K562 (cell line): ENCODE measurements around the gene ZDHHC5. TPM values are rescaled to one million over a fixed set of nuclear protein-coding genes. Genes with fewer than 3 reads are reported as not detected.

ENCODE experiments used
- CAMTA2 ChIP-seq: fragments of 250-450 bp; sonication (Bioruptor Pico); conservative IDR thresholded peaks from 2 replicates; pipeline ENCODE4 v1.5.1; 2022
- CBX3 ChIP-seq, 2 experiments: IDR thresholded peaks; 1 replicate in 1 of 2; 2 replicates in 1 of 2; pipeline ENCODE4 v1.6.1; 2012; ENCODE audit warnings: inconsistent platforms in 2 of 2, low read length in 2 of 2, borderline replicate concordance in 1 of 2, control low read depth in 1 of 2
- ETS1 ChIP-seq: conservative IDR thresholded peaks from 2 replicates; pipeline ENCODE4 v1.6.1; 2011; ENCODE audit warnings: low read depth, mild to moderate bottlenecking, low read length; ENCODE audit not compliant: control insufficient read depth
- FOXM1 ChIP-seq, 2 experiments: fragments of 450-650 bp in 1 of 2; sonication (generic) in 1 of 2; formaldehyde crosslinking in 1 of 2; IDR thresholded peaks; 2 replicates each; pipeline versions ENCODE4 v1.6.1 to v1.9.0; 2017 to 2022; ENCODE audit warnings: low read depth in 2 of 2, mild to moderate bottlenecking in 2 of 2, missing genetic modification reagents in 1 of 2, moderate library complexity in 1 of 2
- ILF3 ChIP-seq: fragments of 450-650 bp; IDR thresholded peaks from 2 replicates; pipeline ENCODE4 v1.6.1; 2018; ENCODE audit warnings: antibody characterized with exemption, mild to moderate bottlenecking, moderate library complexity, borderline replicate concordance
- MAFF ChIP-seq: IDR thresholded peaks from 2 replicates; pipeline ENCODE4 v1.6.1; 2012; ENCODE audit warnings: low read length, improper control_type of control experiment
- MIER1 ChIP-seq: fragments of 450-650 bp; IDR thresholded peaks from 2 replicates; pipeline ENCODE4 v1.6.1; 2016; ENCODE audit warnings: antibody characterized with exemption, mild to moderate bottlenecking, low read depth
- SETDB1 ChIP-seq: IDR thresholded peaks from one replicate; pipeline ENCODE4 v1.6.1; 2012; ENCODE audit warnings: low read length, control low read depth, inconsistent platforms
- SRSF3 ChIP-seq: fragments of 200-400 bp; formaldehyde crosslinking; IDR thresholded peaks from 2 replicates; pipeline ENCODE4 v1.6.1; 2016; ENCODE audit warnings: mild to moderate bottlenecking, low read length, moderate library complexity; ENCODE audit not compliant: insufficient read depth
- TFAP4 ChIP-seq: sonication (generic); formaldehyde crosslinking; IDR thresholded peaks from 2 replicates; pipeline ENCODE4 v1.8.0; 2022; ENCODE audit warnings: missing genetic modification reagents, mild to moderate bottlenecking, moderate library complexity, borderline replicate concordance
- polyA plus RNA-seq, 8 experiments: library from polyadenylated mRNA; depleted of rRNA in 4 of 8; stranded (reverse) in 5 of 8; unstranded in 3 of 8; fragments of >200 nt; fragmentation: Nextera tagmentation in 2 of 8; fragmentation: Illumina TruSeq in 1 of 8; extraction: Ambion mirVana in 2 of 8; extraction: Trizol in 1 of 8; gene quantifications; 2 replicates each; pipeline versions ENCODE4 v1.2.1 to v1.2.3, GENCODE V29; 2011 to 2014; ENCODE audit warnings: inconsistent platforms in 1 of 8, missing spikeins in 1 of 8
- total RNA-seq, 7 experiments: library from RNA; depleted of rRNA in 6 of 7; stranded (reverse); fragments of >200 nt in 6 of 7; fragmentation: Illumina TruSeq in 2 of 7; extraction: Trizol in 2 of 7; gene quantifications; 2 replicates each; pipeline versions ENCODE4 v1.2.1 to v1.2.3, GENCODE V29; 2011 to 2021; ENCODE audit warnings: low replicate concordance in 1 of 7
- TF ChIP-seq, protein P1 (sequence below): fragments of 250-450 bp; sonication (Bioruptor Pico); IDR thresholded peaks from 2 replicates; pipeline ENCODE4 v1.8.0; 2022; ENCODE audit warnings: moderate library complexity, mild to moderate bottlenecking, inconsistent platforms
- TF ChIP-seq, protein P2 (sequence below), 2 experiments: fragments of 450-650 bp in 1 of 2; sonication (generic) in 1 of 2; formaldehyde crosslinking in 1 of 2; IDR thresholded peaks; 2 replicates each; pipeline versions ENCODE4 v1.7.1 to v1.9.0; 2016 to 2022; ENCODE audit warnings: inconsistent platforms in 1 of 2, mild to moderate bottlenecking in 1 of 2, missing genetic modification reagents in 1 of 2

Gene ZDHHC5
- total and polyA plus RNA-seq, 9 of the 15 experiments (the other 6 are each of a cell fraction or from before 2014, with no cell fraction given) = 3.8 to 64.2 (median 35.9) TPM

DNA sequence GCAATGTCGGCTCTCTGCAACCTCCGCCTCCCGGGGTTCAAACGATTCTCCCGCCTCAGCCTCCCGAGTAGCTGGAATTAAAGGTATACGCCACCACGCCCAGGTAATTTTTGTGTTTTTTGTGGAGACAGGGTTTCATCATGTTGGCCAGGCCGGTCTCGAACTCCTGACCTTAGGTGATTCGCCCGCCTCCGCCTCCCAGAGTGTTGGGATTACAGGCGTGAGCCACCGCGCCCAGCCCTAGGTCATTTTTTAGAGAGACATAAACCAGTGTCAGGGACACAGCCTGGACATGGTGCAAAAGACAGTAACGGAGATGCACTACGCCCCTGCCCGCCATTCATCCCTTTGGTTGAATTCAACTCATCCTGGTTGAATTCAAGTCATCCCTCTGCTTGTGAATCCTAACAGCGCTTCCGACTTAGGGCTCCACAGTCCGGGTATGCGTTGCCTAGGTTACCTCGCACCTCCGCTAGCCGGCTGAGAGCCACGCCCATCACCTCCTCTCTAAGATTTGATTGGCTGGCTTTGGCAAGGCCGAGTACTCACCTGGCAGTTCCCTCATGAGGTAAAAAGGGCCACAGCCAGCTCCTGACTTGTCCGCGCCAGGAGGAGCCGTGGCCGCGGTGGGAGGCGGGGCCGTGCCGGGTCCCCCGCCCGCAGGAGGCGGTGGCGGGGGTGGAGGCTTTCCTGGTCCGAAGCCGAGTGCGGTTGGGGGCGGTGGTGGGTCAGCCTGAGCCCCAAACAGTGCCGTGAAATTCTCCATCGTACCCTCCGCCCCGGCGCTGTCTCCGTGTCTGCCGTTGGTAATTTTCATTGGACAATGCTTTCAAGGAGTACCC is 43.7 kb downstream of the ZDHHC5 start, which contains the start of gene MED19 (continued):
- TF ChIP-seq, protein P1, sequence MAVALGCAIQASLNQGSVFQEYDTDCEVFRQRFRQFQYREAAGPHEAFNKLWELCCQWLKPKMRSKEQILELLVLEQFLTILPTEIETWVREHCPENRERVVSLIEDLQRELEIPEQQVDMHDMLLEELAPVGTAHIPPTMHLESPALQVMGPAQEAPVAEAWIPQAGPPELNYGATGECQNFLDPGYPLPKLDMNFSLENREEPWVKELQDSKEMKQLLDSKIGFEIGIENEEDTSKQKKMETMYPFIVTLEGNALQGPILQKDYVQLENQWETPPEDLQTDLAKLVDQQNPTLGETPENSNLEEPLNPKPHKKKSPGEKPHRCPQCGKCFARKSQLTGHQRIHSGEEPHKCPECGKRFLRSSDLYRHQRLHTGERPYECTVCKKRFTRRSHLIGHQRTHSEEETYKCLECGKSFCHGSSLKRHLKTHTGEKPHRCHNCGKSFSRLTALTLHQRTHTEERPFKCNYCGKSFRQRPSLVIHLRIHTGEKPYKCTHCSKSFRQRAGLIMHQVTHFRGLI (CRISPR knock-in tag) = no peak
- TF ChIP-seq SRSF3 (no peak), MAFF (no peak), FOXM1 (IDR thresholded peaks at IDR 0.05; ENCODE audit: low read depth) (no peak), FOXM1 (CRISPR knock-in tag; IDR thresholded peaks at IDR 0.05; ENCODE audit: low read depth) (no peak), CAMTA2 (CRISPR knock-in tag) (no peak), CBX3 (IDR thresholded peaks at IDR 0.05; ENCODE audit: borderline replicate concordance in 1 of 2, low read length in 2 of 2) (no peak; a peak in 1 of 3 replicates), MIER1 (no peak), TFAP4 (CRISPR knock-in tag) (no peak; the same call in 1 of the 2 replicates), ILF3 (no peak), ETS1 (peak; percentile 27; the same call in 1 of the 2 replicates), SETDB1 (no peak)
- TF ChIP-seq, protein P2, sequence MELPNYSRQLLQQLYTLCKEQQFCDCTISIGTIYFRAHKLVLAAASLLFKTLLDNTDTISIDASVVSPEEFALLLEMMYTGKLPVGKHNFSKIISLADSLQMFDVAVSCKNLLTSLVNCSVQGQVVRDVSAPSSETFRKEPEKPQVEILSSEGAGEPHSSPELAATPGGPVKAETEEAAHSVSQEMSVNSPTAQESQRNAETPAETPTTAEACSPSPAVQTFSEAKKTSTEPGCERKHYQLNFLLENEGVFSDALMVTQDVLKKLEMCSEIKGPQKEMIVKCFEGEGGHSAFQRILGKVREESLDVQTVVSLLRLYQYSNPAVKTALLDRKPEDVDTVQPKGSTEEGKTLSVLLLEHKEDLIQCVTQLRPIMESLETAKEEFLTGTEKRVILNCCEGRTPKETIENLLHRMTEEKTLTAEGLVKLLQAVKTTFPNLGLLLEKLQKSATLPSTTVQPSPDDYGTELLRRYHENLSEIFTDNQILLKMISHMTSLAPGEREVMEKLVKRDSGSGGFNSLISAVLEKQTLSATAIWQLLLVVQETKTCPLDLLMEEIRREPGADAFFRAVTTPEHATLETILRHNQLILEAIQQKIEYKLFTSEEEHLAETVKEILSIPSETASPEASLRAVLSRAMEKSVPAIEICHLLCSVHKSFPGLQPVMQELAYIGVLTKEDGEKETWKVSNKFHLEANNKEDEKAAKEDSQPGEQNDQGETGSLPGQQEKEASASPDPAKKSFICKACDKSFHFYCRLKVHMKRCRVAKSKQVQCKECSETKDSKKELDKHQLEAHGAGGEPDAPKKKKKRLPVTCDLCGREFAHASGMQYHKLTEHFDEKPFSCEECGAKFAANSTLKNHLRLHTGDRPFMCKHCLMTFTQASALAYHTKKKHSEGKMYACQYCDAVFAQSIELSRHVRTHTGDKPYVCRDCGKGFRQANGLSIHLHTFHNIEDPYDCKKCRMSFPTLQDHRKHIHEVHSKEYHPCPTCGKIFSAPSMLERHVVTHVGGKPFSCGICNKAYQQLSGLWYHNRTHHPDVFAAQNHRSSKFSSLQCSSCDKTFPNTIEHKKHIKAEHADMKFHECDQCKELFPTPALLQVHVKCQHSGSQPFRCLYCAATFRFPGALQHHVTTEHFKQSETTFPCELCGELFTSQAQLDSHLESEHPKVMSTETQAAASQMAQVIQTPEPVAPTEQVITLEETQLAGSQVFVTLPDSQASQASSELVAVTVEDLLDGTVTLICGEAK (IDR thresholded peaks at IDR 0.05) = no peak
- TF ChIP-seq, protein P2 (CRISPR knock-in tag; IDR thresholded peaks at IDR 0.05) = 0 out of 2 replicates have a peak, but pooled peaks have one; percentile 13
